ENCODE measurements around the gene KRTAP15-1. TPM values are rescaled to one million over a fixed set of nuclear protein-coding genes. Genes with fewer than 3 reads are reported as not detected.
A peak's percentile ranks its signal among the peaks of the same experiment; 100 is the strongest.

KRTAP15-1 gene
- not detected for polyA plus RNA-seq (2013, experiment 1 of 2; ENCODE audit: insufficient read length)
- not detected for polyA plus RNA-seq (2013, experiment 2 of 2; ENCODE audit: insufficient read length)

GRCh38 chr21:30439975-30440374, at the start of gene KRTAP15-1:
TSS of gene KRTAP15-1 (plus strand) at chr21:30440275. CDS start at chr21:30440328, 53 bp downstream.
- no peak for DNase-seq

- no peak for DNase-seq
Measured at GRCh38 chr21:30391492-30392025, 48.5 kb upstream of the KRTAP15-1 start.

- DNase-seq = no peak
Measured at GRCh38 chr21:30395731-30396130, 44.3 kb upstream of the KRTAP15-1 start, which contains the start of gene KRTAP13-1. TSS of gene KRTAP13-1 (plus strand) at chr21:30396031. CDS start at chr21:30396087, 56 bp downstream.

DNA sequence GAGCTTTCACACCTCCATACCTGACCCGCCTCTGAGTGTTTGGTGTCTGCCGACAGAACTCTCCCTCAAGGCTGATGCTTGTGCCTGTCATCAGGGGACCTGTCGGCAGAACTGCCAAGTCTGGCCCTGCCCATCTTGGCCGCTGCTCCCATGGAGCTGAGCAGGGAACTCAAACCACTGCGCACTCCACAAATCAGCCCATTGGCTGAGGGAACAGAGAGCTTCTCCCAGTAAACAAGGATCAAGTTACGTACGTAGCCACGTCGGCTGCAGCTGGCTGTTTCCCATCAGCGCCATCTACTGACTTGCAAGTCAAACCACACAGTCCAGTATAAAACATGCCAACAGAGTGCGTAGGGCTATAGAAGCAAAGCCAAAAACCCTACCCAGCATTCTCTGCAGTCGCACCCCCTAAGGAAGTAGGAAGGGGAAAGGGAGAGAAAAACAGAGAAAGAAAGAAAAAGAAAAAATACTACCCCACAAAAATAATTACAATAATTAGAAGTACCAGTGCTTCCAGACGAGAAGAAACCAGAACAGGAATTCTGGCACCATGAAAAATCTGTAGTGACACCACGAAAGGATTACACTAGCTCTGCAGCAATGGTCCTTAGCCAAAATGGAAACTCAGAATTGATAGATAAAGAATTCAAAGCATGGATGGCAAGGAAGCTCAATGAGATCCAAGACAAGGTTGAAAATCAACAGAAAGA, 31.1 kb upstream of the KRTAP15-1 start:
- DNase-seq = peak; percentile 69

- DNase-seq = no peak
Measured at GRCh38 chr21:30415993-30416392, 24.1 kb upstream of the KRTAP15-1 start.

- no peak for DNase-seq
Measured at GRCh38 chr21:30425826-30426225, 14.2 kb upstream of the KRTAP15-1 start, which contains the start of gene KRTAP13-3. TSS of gene KRTAP13-3 (minus strand) at chr21:30425926. CDS start at chr21:30425912, 14 bp downstream.

- DNase-seq = no peak
Measured at GRCh38 chr21:30426731-30427130, 13.3 kb upstream of the KRTAP15-1 start.

DNA sequence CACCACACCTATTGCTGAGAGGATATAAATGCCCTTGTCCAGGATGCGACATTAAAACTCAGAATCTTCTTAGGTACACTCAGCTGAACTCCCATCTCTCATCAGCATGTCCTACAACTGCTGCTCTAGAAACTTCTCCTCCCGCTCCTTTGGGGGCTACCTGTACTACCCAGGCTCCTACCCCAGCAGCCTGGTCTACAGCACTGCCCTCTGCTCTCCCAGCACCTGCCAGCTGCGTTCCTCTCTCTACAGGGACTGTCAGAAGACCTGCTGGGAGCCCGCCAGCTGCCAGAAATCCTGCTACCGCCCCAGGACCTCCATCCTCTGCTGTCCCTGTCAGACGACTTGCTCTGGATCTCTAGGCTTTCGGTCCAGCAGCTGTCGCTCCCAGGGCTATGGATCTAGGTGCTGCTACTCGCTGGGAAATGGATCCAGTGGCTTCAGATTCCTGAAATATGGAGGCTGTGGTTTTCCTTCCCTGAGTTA, 9.9 kb upstream of the KRTAP15-1 start, which contains the start of gene KRTAP13-4:
KRTAP13-4 (plus strand) TSS at position 51 of the 486 bp plus-strand sequence; CDS start at position 107, 56 bp downstream.
- DNase-seq = no peak

GRCh38 chr21:30434033-30434631, 5.9 kb upstream of the KRTAP15-1 start:
- DNase-seq = peak; percentile 41

DNA sequence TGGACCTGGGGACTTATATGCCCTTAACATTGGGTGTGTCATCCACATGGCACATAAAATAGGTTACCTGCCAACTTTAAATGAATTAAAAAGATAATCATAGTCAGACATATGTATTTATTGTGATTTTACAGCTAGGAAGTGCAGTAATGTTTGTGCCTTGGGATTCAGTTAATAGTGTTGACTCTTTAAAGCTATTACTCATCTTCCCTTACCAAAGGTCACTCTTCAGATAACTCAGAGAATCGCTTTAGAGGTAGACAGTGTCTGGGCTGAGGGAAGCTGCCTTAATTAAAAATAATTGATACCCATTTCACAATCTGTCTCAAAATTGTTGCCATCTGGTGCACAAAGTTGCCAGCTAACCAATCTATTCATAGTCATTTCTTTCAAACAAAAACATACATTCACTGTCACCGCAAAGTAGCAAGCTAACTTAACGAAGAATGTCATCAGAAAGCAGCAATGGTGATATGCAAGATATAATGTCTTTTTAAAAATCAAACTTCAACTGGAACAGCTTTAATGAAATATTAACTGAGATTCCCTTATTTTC, 3.0 kb upstream of the KRTAP15-1 start:
- DNase-seq = no peak

DNA sequence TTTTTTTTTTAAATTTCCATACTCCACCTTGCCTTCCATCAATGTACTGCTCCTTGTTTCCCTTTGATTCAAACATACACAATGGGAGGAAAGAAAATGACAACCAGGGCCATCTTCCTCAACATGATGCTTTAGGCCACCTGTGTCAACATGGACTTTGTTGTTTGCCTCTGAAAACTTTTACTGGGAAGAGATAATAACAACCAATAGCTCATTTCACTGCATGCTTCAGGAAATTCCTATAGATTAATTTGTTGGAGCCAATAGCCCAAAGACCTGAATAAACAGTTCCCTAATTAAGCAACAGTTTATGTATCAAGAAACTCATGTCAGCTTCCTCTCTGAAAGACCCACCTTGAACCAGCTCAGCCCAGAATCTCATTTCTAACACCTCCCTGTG, 3.2 kb downstream of the KRTAP15-1 start:
- DNase-seq = no peak

DNA sequence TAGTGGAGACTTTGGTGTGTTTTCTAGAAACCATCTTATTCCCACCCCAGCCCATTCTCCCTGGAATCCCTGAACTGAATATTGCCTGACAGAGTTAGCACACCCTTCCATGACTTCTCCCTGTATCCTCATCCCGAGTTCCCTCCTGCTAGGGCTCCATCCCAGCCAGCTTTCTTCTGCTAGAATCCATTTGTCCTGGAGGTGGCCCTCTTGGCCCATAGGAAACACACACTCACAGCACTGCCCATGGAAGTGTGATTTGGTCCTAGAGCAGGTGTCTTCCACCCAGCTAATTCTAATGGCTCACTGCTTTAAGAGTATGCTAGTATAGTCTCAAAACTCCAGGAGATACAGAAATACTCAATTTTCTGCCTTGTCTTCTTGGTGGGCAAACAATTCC, 4.1 kb downstream of the KRTAP15-1 start:
- no peak for DNase-seq

GRCh38 chr21:30447056-30447455, 7.0 kb downstream of the KRTAP15-1 start:
- no peak for DNase-seq

DNA sequence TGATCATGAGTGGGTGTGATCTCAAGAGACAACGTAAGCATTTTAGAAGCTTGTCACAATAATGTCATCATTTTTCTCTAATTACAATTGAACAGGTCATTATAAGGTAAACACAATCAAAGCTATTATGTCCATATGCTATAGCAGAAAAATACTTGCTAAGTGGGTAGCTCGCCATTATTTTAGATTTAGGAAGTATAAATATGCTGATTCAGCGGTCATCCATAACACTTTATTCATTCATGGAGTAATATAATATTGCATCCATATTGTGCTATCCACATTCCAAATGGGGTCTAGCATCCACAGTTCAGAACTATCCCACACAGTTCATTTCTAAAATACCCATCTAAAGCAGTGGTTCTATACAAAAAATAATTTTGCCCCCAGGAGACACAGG, 8.4 kb downstream of the KRTAP15-1 start:
- DNase-seq = no peak

- DNase-seq = peak; percentile 0
Measured at GRCh38 chr21:30463713-30464112, 23.6 kb downstream of the KRTAP15-1 start.

- DNase-seq = no peak
Measured at GRCh38 chr21:30468900-30469714, 29.0 kb downstream of the KRTAP15-1 start.

GRCh38 chr21:30478004-30478403, 37.9 kb downstream of the KRTAP15-1 start:
- DNase-seq = no peak

- no peak for DNase-seq
Measured at GRCh38 chr21:30479259-30479658, 39.2 kb downstream of the KRTAP15-1 start.

- no peak for DNase-seq
Measured at GRCh38 chr21:30480145-30480544, 40.1 kb downstream of the KRTAP15-1 start, which contains the start of gene KRTAP19-1. TSS of gene KRTAP19-1 (minus strand) at chr21:30480367. CDS start at chr21:30480317, 50 bp downstream.

DNA sequence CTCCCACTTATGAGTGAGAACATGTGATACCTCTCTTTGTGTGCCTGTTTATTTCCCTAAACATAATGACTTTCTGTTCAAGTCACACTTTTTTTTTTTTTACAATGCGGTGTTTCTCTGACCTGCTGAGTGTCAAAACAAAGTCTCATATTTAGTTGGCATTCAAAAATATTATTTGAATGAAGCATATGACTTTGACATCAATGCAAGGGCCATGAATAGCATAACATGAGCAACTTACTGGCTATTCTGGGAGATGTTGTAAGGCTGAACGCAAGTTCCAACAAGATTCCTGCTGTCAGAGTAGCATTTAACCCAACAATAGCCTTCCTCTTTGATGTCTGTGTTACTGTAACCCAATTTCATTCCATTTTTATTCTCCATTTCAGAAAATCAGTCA, 42.1 kb downstream of the KRTAP15-1 start:
- no peak for DNase-seq

DNA sequence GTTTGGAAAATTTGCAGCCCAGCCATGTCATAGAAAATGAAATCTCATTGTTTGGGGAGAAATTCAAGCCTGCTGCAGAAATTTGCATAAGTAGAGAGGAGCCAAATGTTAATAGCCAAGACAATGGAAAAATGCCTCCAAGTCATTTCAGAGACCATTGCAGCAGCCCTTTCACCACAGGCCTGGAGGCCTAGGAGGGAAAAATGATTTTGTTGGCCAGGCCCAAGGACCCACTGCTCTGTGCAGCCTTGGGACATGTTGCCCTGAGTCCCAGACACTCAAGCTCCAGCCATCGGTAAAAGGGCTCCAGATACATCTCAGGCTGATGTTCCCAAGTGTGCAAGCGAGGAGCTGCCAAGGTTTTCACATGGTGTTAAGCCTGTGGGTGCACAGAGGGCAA, 46.1 kb downstream of the KRTAP15-1 start:
- DNase-seq = no peak

- no peak for DNase-seq
Measured at GRCh38 chr21:30487336-30487735, 47.3 kb downstream of the KRTAP15-1 start, which contains the start of gene KRTAP19-2. TSS of gene KRTAP19-2 (minus strand) at chr21:30487436. CDS start at chr21:30487348, 88 bp downstream.
